ENCODE data around the gene ALPK3.

Gene ALPK3

DNA sequence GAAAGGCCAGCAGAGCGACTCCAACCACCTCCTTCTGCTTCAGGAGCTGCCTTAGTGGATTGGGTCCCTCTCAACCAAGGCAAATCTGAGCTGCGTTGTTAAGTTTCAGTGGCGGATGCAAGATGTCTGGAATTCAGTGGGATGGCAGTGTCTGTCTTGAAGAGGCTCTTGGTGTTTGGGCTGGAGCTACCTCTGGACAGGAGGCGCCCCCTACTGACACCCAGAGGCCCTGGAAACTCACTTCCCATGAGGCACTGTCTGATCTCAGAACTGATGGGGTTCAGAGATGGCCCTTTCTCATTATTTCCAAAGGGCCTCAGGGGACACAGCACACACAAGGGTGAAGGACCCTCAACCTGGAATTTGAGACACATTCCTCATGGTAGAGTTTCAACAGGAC lies 61.3 kb downstream of the ALPK3 start:
- peak; percentile 21 for DNase-seq

DNA sequence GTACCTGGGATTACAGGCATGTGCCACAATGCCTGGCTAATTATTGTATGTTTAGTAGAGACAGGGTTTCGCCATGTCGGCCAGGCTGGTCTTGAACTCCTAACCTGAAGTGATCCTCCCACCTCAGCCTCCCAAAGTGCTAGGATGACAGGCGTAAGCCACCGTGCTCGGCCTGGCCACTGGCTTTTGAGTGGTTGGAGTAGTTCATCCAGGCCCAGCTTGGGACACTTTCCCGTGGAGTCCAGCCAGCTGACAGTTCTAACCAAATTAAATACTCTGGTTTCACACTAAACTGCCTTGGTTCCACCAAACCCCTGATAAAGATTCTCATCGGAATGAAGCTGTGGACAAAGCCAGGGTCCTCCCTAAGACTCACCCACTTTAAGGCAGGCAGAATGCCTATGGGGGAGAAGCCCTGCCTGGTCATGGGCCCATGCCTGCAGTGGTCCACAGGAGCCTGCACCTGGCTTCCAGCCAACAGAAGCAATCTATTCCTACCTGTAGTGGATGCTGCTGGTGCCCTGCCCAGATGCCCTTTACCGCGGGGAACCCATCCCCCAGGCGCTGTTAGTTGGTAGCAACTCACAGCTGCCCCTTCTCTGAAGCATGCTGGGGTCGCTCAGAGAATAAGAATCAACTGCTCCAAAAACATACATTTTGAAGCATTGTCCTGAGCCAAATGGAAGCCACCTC lies 62.1 kb downstream of the ALPK3 start:
- no peak for DNase-seq

DNA sequence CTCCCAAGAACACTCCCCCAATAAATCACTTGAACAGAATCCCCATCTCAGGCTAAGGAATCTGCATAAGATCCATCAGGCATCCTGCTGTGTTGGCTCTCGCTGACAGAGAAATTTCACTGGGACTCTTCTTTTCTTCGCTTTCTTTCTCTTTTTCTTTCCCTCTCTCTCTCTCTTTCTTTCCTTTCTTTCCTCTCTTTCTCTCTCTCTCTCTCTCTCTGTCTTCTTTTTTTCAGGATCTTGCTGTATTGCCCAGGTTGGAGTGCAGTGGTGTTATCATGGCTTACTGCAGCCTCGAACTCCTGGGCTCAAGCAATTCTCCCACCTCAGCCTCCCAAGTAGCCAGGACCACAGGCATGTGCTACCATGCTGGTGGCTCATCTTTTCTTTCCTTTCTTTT lies 62.9 kb downstream of the ALPK3 start:
- DNase-seq = no peak

DNA sequence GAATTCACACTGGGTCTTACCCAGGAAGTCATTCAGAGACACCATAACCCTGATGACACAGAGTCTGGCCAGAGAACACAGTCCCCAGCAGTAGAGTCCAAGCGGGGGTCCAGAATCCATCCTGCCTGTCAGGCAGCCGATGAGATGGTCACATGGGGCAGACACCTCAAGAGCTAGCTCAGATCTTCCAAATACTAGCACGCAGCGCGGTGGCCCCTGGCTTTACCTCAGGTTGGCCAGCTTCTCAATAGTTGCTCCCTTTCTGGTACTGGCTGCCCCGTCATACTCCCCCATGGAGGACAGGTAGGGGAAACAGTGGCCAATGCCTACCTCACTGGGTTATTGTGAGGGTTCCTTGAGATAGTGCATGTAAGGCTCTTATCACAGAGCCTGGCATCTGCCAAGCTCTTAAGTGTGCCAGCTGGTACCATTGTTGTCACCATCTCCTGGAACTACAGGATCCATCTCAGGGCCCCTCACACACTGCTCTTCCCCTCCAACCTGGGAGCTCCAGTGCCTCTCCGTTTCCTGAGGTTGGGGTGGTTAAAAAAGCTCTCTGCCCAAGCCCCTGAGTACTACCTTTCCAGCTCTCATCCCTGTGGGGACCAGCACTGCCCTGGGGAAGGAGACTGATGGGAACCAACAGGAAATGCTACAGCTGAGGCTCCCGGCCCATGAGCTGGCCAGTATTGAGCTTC lies 63.8 kb downstream of the ALPK3 start:
- no peak for DNase-seq

DNA sequence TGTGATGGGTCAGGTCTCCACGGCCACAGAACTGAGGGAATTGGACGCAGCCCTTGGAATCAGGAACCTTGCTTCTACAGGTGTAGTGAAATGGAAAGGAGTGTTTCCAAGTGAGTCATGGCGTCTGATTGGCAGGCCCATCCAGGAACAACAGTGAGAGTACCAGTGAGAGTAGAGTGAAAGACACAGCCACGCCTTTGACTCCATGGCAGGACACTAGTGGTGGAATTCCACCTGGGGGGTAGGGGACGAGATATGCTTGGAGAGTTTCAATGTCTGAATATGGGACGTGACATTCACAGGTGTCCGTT lies 64.3 kb downstream of the ALPK3 start:
- no peak for DNase-seq

DNA sequence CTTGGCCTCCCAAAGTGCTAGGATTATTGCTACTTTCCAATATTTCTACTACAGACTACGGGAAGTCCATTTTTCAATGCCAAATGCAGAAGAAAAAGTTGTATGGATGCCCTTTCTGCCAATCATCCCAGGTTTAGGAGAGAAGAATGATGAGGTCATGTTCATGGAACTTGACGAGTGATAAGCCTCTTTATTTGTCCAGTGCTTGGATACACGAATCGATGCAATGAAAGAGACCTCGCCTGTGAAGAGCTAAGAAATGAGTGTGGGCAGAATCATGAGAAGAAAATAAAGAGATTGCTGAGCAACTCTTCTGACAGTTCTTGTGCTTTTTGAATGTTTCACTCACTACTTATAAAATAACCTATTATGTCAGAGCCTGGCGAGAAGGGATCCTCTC lies 66.3 kb downstream of the ALPK3 start:
- no peak for DNase-seq

DNA sequence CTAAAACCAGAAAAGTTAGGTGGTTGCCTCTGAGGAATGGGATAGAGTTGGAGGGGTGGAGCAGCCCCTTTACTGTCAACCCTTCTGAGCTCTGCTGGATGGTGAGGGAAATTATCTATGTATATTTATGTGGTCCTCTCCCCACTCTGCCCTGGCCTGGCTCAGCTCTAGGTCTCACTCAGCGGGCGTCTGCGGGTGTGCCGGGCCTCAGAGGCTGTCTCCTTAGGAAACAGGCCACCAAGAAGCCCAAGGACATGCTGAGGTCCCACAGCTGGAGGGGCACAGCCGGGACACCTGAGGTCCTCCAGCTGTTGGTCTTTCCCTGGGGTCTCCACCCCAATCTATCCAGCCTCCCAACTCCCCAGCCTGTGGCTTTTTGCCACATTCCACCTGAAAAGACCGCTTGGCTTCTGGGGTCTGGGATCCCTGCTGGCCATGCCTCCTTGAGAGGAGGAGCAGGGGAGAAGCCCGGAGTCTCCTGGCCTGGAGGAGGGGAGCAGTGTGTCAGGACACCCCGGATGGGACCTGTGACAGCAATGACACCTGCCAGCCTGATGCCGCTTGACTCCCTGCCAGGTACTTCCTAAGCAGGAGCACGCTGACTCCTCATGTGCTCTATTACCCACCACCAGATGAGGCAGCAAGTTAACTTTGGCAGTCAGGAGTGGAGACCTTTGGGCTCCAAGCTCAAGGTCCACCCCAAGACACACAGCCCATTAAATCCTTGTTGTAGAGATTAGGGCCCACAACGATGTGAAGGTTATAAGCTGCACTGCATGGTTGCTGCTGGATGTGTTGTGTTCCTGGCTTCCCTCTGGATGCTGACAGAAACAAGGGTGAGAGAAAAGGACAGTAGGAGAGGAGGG lies 67.0 kb downstream of the ALPK3 start, which contains the start of gene SLC28A1:
Gene SLC28A1 (plus strand): TSS at position 747 of the 866 bp plus-strand sequence. CDS start 3,099 bp downstream, outside the sequence.
- no peak for DNase-seq

DNA sequence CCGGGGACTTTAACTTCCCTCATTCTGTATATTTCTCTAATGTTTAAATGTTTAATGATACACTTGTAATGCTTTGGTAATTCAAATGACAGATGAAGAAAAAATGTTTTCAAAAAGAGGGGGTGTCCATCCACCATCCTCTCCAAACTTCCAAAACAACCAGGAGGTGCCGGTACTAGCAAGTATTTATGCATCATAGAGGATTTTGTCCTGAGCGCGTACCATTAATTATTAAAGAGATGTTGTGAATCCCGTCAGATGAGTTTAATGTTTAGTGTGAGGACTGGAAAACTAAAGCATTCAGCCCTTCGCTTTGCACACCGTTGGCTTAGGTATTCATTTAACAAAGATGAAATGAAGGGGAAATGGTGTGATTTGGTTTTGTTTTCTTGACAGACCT lies 68.6 kb downstream of the ALPK3 start:
- no peak for DNase-seq

DNA sequence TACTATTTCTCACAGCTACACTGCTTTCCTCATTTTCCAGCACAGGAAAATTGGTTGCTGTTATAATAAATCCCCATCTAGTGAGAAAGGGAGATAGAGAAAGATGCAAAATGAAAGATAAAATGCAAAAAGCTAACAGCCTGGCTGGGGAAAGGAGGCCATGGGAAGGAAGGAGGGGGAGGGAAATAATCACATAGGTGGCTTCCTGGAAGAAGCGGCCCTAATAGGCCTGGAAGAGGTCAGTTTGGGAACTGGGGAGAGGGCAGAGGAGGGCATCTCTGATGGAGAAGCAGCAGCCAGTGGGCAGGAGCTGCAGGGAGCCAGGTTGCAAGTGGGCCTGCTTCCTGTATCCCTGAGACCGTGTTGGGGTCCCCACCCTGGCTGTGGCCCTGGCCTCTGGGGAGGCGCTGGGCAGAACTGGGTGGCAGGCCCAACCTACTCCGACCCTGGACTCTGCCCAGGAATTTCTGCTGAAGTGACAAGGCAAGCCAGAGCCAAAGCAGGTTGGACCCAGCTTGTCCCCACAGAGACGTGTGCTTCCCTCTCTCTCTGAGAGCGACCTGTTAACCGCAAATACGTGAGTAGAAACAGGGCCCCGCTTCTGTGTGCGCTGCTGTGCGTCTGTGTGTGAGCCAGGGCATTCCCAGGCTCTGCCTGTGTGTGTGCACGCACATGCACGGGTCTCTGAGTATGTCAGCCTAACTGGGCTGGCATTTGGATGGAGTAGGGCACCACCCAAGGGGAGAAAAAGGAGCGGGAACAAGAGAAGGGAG lies 69.2 kb downstream of the ALPK3 start:
- no peak for DNase-seq

DNA sequence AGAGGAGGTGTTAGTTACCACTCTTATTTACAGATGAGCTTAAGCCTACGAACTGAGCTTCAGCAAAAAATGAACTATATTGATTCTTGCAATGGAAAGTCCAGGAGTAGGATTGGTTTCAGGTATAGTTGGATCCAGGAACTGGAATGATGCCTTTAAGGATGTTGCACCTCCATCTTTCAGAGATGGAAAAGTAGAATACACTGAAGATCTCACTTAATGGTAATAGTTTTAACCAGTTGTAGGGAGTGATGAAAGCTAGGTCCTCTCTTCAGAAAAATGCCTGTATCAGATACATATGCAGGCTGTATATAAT lies 69.8 kb downstream of the ALPK3 start:
- DNase-seq = no peak

DNA sequence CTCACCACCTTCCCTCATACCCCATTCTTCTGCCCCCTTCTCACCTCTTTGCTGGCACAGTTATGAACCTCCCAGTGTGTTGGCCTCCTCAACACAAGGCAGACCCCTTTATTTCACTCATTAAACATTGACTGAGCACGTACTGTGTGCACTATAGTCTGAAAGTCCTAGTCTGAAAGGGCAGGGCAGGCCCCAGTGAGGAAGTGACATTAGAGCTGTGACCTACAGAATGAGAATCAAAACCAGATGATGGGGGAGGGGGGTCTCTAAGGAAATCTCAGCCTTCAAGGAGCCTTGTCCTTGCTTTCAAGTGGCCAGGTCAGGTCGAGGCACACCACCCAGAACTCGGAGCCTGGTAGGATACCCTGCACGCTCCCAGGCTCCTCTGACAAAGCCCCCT lies 70.8 kb downstream of the ALPK3 start:
- DNase-seq = no peak

DNA sequence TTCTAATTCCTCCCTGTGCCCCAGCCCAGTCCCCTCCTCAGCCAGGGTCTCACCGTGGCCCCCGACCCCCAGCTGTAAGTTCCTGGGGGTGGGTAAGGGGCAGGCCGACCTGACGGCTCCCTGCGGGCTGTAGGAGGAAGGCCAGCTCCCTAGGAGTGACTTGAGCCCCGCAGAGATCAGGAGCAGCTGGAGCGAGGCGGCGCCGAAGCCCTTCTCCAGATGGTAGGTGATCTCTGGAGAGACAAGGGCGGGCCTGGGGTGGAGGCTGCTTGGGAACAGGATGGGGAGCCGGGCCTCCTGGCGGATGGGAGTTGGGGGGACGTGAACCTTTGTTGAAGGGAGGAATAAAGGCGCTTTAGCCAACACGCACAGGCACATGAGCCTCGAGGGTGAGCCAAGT lies 71.5 kb downstream of the ALPK3 start:
- DNase-seq = no peak

DNA sequence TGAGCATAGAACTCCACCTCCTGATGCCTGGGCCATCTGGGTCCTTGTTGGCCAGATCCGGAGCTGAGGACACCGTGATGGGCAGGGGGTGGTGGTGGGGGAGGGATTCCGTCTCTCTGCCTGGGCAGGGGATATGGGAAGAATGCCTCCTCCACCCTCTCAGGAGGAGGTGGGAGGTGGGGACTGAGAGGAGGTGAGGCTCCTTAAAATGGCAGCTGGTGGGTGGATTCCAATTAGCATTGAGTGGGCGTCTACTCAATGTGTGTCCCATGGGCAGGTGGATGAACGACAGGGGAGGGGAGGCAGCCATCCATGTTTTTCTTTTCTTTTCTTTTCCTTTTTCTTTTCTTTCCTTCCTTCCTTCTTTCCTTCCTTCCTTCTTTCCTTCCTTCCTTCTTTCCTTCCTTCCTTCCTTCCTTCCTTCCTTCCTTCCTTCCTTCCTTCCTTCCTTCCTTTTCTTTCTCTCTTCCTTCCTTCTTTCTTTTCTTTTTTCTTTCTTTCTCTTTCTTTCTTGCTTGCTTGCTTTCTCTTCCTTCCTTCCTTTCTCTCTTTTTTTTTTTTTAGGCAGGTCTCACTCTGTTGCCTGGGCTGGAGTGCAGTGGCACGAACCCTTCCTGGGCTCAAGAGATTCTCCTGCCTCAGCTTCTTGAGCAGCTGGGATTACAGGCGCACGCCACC lies 72.3 kb downstream of the ALPK3 start:
- DNase-seq = no peak

DNA sequence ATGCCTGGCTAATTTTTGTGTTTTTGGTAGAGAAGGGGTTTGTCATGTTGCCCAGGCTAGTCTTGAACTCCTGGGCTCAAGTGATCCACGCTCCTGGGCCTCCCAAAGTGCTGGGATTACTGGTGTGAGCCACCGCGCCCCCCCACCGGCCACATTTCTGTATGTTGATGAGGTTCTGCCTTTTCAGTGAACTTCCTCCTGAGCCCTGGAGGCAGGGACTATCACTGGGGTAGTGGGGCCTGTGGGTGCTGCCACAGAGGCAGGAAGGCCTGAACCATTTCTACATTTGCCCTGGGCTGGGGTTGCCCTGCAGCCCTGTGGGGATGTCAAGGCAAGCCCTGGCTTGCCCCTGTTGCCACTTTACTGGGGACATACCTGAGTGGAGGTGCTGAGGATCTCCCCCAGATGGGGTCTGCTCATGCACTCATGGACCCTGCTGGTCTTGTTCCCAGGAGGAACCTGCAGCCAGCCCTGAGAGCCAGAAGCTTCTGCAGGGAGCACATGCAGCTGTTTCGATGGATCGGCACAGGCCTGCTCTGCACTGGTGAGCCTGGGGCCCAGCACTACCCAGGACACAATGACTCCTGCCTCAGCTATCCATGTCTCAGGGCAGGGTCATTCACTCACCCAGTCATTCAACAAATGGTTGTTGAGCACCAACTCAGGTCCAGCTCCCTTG lies 73.0 kb downstream of the ALPK3 start:
- no peak for DNase-seq

DNA sequence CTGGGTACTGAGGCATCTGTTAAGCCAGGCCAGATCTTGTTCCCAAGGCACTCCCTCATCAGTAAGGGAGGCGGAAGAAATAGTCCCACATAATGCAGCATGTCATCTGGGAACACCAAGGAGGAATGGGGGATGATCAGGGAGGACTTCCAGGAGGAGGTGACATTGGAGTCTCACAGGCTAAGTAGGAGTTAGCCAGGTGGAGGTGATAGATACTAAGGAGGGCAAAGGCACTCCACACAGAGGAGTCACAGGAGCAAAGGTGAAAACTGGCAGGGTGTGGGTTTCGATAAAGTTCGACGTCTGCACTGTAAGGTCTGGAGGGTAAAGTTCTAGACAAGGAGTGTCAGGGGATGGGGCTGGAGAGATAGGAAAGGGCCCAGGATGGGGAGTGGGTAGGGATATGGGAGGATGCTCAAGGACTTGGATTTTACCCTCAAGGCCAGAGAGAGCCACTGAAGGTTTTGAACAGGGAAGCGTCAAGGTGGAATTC lies 73.6 kb downstream of the ALPK3 start:
- DNase-seq = no peak

DNA sequence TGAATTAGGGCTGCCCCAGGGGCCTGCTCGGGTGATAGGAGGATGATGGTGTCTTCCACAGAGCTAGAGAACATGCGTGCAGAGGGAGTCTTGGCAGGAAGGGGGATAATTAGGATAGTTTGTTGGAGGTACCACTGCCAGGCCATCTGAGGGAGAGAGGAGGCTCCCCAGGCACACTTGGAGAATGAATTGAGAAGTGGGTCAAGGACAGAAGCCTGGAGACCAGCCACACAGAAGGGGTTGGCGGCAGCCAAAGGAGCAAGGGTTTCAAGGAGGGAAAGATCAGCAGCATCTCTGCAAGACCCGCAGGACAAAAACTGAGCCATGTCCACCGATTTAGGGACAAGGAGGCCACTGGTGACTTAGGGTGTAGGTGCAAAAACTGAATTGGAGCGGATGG lies 74.2 kb downstream of the ALPK3 start:
- no peak for DNase-seq

DNA sequence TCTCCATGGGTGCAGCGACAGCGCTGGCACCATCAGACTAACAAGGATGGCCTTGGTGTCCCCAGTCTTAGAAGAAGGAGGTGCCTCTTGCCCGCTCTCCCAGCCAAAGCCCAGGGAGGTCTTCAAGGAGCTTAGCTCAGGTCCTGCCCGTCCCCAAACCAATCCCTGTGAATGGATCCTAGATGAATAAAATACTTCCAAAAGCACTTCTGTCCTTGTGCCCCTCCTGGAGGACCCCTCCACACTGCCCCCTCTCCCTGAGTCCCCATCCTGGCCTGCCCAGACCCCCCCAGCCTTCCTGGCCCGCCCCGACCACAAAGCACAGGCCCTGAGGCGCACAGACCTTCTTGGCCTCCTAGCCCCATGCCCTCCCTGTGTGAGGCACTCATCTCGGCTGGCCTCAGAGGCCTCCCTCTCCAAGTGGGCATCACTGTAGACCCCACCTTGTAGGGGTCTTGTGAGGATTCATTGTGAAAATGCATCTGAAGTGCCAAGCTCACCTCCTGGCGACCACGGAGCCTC lies 75.7 kb downstream of the ALPK3 start:
- no peak for DNase-seq

DNA sequence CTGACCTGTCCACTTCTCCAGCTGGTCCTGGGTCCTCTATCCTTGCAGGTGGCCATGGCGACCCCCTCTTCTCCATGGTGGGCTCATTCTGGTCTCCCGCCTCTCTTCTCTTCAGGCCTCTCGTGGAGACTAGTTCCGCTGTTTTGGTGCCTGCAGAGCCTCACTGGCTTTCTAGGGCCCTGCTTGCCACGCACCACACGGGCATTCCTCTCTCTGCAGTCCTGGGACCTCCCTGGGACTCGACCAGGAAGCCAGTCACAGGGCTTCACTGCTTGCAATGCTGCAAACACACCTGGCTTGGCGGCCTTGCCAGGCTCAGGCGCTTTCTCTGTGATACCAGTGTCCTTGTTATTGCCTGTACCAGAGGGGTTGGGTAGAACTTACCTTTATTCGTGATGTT lies 76.5 kb downstream of the ALPK3 start:
- no peak for DNase-seq

DNA sequence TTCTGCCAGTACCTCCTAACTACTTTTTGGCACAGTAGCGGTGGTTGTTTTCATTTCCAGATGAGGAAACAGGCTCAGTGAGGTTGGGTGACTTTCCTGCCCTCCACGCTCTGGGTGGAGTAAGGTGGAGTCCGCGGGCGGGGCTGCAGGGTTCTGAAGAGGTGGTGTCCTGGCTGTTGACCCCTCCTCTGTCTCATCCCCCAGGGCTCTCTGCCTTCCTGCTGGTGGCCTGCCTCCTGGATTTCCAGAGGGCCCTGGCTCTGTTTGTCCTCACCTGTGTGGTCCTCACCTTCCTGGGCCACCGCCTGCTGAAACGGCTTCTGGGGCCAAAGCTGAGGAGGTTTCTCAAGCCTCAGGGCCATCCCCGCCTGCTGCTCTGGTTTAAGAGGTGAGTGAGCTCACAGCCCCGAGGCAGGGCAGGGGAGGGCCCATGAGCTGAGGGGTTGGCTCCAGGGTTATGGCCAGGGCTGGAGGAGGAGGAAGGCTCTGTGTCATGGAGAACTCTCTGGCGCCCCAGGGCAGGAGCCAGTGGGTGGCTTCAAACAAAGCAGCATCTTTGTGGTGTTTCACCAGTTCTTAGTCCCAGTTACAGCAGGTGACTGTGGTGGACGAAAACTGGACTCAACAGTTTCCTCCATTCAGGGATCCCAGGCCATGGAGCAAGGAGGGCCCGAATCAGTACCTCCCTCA lies 77.7 kb downstream of the ALPK3 start:
- DNase-seq = no peak

DNA sequence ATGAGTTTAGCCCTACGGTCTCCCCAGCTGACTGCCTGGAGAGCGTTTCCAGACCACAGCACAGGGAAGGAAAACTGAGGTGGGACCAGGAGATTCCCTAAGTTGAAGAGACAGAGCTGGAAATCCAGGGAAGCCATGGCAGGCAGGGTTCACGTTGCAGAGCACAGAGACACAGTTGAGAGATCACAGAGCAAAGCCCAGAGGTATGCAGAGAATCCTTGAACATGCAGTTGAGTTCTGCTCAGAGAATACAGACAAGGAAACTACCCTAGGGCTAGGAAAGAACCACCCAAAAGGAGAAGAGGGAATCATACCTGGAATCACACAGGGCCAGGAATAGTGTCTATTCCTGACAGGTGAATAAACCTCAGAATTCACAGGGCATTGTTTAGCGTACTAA lies 81.6 kb downstream of the ALPK3 start:
- no peak for DNase-seq

DNA sequence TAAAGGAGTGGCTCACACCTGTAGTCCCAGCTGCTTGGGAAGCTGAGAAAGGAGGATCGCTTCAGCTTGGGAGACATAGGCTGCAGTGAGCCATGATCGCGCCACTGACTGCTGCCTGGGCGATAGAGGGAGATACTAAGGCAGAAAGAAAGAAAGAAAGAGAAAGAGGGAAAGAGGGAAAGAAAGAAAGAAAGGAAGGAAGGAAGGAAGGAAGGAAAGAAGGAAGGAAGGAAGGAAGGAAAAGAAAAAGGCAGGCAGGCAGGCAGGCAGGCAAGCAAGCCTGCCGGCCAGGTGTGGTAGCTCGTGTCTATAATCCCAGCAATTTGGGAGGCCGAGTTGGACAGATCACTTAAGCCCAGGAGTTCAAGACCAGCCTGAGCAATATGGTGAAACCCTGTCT lies 82.6 kb downstream of the ALPK3 start:
- no peak for DNase-seq

All from NCI-H526 treated with DMSO at 0.1 percent for 48 hours (cell line).